ENCODE data around the gene EIF4E1B. TPM values are rescaled to one million over a fixed set of nuclear protein-coding genes. Genes with fewer than 3 reads are reported as not detected.

EIF4E1B gene
- total RNA-seq, 4 donors from 2014 or later: not detected

DNA sequence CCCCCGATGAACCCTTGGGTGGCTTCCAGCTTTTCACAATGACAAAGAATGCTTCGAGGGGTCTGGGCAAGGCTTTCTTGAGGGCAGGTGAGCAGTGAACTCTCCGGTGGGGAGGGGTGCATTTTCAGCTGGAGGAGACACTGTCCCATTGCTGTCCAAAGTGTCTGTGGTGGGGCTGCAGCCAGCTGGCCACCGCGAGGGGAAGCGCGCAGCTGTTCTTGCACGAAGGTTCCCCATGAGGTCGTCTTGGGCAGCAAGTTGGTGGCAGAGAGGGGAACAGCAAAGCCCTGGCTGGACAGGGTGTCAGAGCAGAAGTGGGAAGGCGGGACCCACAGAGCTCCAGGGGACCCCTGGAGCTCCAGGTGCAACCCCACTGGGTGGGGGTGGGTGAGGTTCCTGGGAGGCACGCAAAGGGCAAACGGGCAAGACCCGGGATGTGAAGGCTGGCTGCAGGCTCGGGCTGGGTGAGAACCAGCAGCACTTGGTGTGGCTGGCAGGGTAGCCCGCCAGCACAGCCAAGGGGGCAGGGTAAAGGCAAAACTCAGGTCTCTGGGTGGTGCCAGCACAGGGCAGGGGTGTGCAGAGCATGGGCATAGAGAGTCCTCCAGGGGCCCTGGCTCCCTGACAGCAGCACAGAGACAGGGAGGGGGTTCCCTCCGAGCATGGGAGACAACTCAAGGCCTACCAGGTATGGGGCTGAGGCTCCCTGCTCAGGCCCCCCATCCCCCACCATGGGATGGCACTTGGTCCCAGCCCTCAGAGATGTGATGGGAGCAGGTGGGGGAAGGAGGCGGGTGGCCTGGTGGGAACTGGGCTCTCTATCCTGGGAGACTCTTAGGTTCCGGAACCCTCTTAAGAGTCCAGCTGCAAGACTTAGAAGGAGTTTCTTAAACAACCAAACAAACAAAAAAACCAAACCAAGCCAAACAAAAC is 43.4 kb downstream of the EIF4E1B start:
- TF ChIP-seq POLR2A (IDR thresholded peaks at IDR 0.05): no peak
- TF ChIP-seq, protein P1, sequence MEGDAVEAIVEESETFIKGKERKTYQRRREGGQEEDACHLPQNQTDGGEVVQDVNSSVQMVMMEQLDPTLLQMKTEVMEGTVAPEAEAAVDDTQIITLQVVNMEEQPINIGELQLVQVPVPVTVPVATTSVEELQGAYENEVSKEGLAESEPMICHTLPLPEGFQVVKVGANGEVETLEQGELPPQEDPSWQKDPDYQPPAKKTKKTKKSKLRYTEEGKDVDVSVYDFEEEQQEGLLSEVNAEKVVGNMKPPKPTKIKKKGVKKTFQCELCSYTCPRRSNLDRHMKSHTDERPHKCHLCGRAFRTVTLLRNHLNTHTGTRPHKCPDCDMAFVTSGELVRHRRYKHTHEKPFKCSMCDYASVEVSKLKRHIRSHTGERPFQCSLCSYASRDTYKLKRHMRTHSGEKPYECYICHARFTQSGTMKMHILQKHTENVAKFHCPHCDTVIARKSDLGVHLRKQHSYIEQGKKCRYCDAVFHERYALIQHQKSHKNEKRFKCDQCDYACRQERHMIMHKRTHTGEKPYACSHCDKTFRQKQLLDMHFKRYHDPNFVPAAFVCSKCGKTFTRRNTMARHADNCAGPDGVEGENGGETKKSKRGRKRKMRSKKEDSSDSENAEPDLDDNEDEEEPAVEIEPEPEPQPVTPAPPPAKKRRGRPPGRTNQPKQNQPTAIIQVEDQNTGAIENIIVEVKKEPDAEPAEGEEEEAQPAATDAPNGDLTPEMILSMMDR (IDR thresholded peaks at IDR 0.05): no peak
- intact Hi-C loops (cut with DNase I; ENCODE audit: low total_unique reads): no loop called here
- 85% methylated on average over 17 to 18 of the region's 18 CpGs for WGBS, 2 donors
- no peak overlapping the region for H3K4me3 ChIP-seq (ENCODE audit: low read depth, poor library complexity, severe bottlenecking)
- DNase-seq (ENCODE audit: low spot score in 2 of 2): no peak

- DNase-seq (ENCODE audit: low spot score in 2 of 2): no peak
- TF ChIP-seq, protein P1 (IDR thresholded peaks at IDR 0.05): no peak
- no peak for TF ChIP-seq POLR2A (IDR thresholded peaks at IDR 0.05)
- H3K4me3 ChIP-seq (ENCODE audit: low read depth, poor library complexity, severe bottlenecking): no peak overlapping the region
- intact Hi-C loops (cut with DNase I; ENCODE audit: low total_unique reads): no loop called here
- WGBS, 2 donors: 86 to 90% methylated on average over 17 of the region's 17 CpGs
Measured at GRCh38 chr5:176674799-176675198, 44.3 kb downstream of the EIF4E1B start.

- no peak for DNase-seq (ENCODE audit: low spot score in 2 of 2)
- TF ChIP-seq, protein P1 (IDR thresholded peaks at IDR 0.05): no peak
- TF ChIP-seq POLR2A (IDR thresholded peaks at IDR 0.05): no peak
- intact Hi-C loops (cut with DNase I; ENCODE audit: low total_unique reads): no loop called here
- 67 to 69% methylated on average over 19 of the region's 19 CpGs for WGBS, 2 donors
- H3K4me3 ChIP-seq (ENCODE audit: low read depth, poor library complexity, severe bottlenecking): no peak overlapping the region
Measured at GRCh38 chr5:176675676-176676360, 45.3 kb downstream of the EIF4E1B start.

DNA sequence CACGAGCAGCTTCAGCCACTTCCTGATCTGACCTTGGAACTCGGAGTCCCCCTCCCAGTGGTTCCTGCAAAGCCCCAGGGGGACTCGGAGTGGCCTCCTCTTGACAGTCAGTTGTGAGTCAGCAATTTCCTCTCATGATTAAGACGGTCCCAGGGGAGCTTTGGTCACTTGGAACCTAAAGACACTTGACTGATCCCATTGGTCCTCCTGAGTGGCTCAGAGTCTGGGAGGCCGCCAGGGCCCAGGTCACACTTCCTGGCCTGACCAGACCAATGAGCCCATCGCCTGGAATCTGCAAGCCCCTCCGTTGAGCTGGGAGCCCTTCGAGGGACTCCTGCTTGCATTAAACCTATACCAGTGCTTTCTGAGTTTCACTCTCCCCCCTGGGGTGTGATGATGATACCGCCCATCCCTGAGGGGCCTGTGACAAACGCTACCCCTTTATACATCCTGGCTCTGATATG is 45.9 kb downstream of the EIF4E1B start:
- no peak for DNase-seq (ENCODE audit: low spot score in 2 of 2)
- H3K4me3 ChIP-seq (ENCODE audit: low read depth, poor library complexity, severe bottlenecking): no peak overlapping the region
- intact Hi-C loops (cut with DNase I; ENCODE audit: low total_unique reads): no loop called here
- TF ChIP-seq, protein P1 (IDR thresholded peaks at IDR 0.05): no peak
- TF ChIP-seq POLR2A (IDR thresholded peaks at IDR 0.05): no peak
- 55 to 58% methylated on average over 10 of the region's 10 CpGs for WGBS, 2 donors

DNA sequence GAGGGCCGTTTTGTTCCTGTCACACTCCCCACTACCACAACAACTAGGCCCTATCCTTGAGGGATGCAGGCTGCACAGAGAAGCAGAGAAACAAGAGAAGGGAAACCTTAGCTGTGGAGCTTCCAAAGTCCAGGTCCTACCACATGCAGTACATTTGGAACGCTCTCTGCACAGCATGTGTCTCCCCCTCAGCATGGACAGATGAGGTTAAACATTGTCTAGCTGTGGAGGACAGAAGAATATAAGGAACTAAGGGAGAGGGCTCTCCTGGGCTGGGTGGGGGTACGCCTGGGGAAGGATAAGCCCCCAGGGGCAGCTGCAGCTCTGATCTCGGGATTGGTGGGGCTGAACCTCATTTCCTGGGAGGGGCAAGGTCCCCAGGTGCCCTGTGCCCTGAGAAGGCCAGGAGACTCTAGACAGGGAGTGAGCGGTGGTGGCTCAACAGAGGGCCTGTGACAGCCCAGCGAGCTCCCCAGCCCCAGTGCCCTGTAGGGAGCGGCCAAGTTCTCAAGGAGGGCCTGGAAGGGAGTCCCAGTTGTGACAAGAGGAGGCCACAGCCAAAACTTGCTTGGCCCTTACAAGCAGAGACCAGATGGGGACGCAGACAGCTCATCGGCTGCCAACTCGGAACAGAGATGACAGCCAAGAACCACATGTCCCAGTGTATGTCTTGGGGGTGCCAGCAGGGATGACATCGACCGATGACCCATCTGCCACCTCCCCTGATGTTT is 46.9 kb downstream of the EIF4E1B start:
- intact Hi-C loops (cut with DNase I; ENCODE audit: low total_unique reads): no loop called here
- DNase-seq (ENCODE audit: low spot score in 2 of 2): no peak
- no peak overlapping the region for H3K4me3 ChIP-seq (ENCODE audit: low read depth, poor library complexity, severe bottlenecking)
- TF ChIP-seq, protein P1 (IDR thresholded peaks at IDR 0.05): no peak
- no peak for TF ChIP-seq POLR2A (IDR thresholded peaks at IDR 0.05)
- 62 to 66% methylated on average over 11 to 12 of the region's 12 CpGs for WGBS, 2 donors

All from lower leg skin (tissue), 4 donors.